Measurements from ENCODE around the gene GBGT1. TPM values are rescaled to one million over a fixed set of nuclear protein-coding genes. Genes with fewer than 3 reads are reported as not detected.

GBGT1 gene
- total and polyA plus RNA-seq, 9 of the 15 experiments (the other 6 are each of a cell fraction or from before 2014, with no cell fraction given), result 0.55 to 25.8 (median 13.7) TPM

- TF ChIP-seq ARID3A (IDR thresholded peaks at IDR 0.05; ENCODE audit: borderline replicate concordance, low read depth, low read length) (no peak), EHMT2 (IDR thresholded peaks at IDR 0.05) (no peak), ETV5 (CRISPR knock-in tag; IDR thresholded peaks at IDR 0.05; ENCODE audit: low read depth) (no peak; the same call in 1 of the 2 replicates), KLF13 (tag; IDR thresholded peaks at IDR 0.05; ENCODE audit: borderline replicate concordance, low read depth) (peak; percentile 81; the same call in 1 of the 2 replicates), DDX20 (tag; IDR thresholded peaks at IDR 0.05; ENCODE audit: low read depth) (no peak), NFATC3 (IDR thresholded peaks at IDR 0.05) (no peak), SP2 (IDR thresholded peaks at IDR 0.05; ENCODE audit: extremely low read depth, low read depth, low read length, poor library complexity, severe bottlenecking) (no peak), ZNF778 (CRISPR knock-in tag; IDR thresholded peaks at IDR 0.05) (no peak), ZNF407 (IDR thresholded peaks at IDR 0.05; ENCODE audit: low read depth) (no peak), ETS2 (tag; IDR thresholded peaks at IDR 0.05; ENCODE audit: borderline replicate concordance, poor library complexity, severe bottlenecking) (no peak), TOE1 (IDR thresholded peaks at IDR 0.05; ENCODE audit: borderline replicate concordance) (peak; percentile 82; the same call in 1 of the 2 replicates), TOE1 (CRISPR knock-in tag; IDR thresholded peaks at IDR 0.05; ENCODE audit: borderline replicate concordance, low read depth) (no peak), POU5F1 (IDR thresholded peaks at IDR 0.05; ENCODE audit: borderline replicate concordance, low read depth, low read length, partially characterized antibody) (no peak), ZNF354B (CRISPR knock-in tag; IDR thresholded peaks at IDR 0.05) (no peak), TCFL5 (CRISPR knock-in tag; conservative IDR thresholded peaks at IDR 0.05) (no peak), ATF1 (CRISPR knock-in tag; IDR thresholded peaks at IDR 0.05) (no peak), ATF1 (tag; IDR thresholded peaks at IDR 0.05) (peak; percentile 83)
Measured at GRCh38 chr9:133149130-133150015, 14.3 kb downstream of the GBGT1 start (continued).

Measured in K562 (cell line).